ENCODE results near the gene TLR7.

DNA sequence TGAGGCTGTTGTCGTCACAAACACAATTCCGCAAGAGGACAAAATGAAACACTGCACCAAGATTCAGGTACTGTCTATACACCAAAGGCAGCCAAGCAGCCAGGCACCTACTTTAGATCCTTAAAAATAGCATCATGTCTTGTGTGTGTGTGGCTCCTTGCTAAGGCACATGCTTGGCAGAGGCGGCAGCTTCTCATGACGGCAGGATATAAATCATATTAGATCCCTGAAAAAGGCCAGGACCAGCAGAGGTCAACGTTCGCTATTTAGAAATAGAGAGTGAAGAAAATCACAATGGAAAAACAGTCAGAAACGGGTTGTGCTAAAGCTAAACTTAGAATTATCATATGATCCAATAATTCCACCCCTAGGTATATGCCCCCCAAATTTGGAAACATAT lies 46.1 kb upstream of the TLR7 start:
- no peak for TF ChIP-seq SUZ12 (IDR thresholded peaks at IDR 0.05; ENCODE audit: low read depth, low read length)
- TF ChIP-seq REPIN1 (CRISPR knock-in tag; IDR thresholded peaks at IDR 0.05; ENCODE audit: borderline replicate concordance, low read depth): no peak
- TF ChIP-seq JUND (CRISPR knock-in tag; IDR thresholded peaks at IDR 0.05): no peak
- TF ChIP-seq ZNF331 (CRISPR knock-in tag; IDR thresholded peaks at IDR 0.05): no peak
- no peak for TF ChIP-seq ZNF564 (CRISPR knock-in tag; IDR thresholded peaks at IDR 0.05)
- no peak for TF ChIP-seq ZNF138 (CRISPR knock-in tag; IDR thresholded peaks at IDR 0.05; ENCODE audit: low read depth)
- no peak for TF ChIP-seq SPEN (CRISPR knock-in tag; IDR thresholded peaks at IDR 0.05; ENCODE audit: low read depth)
- TF ChIP-seq YEATS4 (CRISPR knock-in tag; IDR thresholded peaks at IDR 0.05; ENCODE audit: borderline replicate concordance): no peak
- TF ChIP-seq, protein P1, sequence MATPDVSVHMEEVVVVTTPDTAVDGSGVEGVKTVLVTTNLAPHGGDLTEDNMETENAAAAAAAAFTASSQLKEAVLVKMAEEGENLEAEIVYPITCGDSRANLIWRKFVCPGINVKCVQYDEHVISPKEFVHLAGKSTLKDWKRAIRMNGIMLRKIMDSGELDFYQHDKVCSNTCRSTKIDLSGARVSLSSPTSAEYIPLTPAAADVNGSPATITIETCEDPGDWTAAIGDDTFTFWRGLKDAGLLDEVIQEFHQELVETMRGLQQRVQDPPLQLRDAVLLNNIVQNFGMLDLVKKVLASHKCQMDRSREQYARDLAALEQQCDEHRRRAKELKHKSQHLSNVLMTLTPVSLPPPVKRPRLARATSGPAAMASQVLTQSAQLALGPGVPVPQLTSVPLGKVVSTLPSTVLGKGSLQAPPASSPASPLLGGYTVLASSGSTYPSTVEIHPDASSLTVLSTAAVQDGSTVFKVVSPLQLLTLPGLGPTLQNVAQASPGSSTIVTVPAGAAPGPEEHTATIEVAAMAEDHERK (CRISPR knock-in tag; IDR thresholded peaks at IDR 0.05; ENCODE audit: low read depth): no peak
- TF ChIP-seq, protein P2, sequence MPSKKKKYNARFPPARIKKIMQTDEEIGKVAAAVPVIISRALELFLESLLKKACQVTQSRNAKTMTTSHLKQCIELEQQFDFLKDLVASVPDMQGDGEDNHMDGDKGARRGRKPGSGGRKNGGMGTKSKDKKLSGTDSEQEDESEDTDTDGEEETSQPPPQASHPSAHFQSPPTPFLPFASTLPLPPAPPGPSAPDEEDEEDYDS (CRISPR knock-in tag; IDR thresholded peaks at IDR 0.05): no peak

Measured in HepG2 (cell line).